HepG2 (cell line): ENCODE data around the gene SPHK1. TPM values are rescaled to one million over a fixed set of nuclear protein-coding genes. Genes with fewer than 3 reads are reported as not detected.
A peak's percentile ranks its signal among the peaks of the same experiment; 100 is the strongest.

ENCODE experiments used
- FIP1L1 ChIP-seq: fragments of 200-400 bp; formaldehyde crosslinking; IDR thresholded peaks from 2 replicates; pipeline ENCODE4 v1.6.1; 2018; ENCODE audit warnings: low read depth, mild to moderate bottlenecking, low read length, moderate library complexity, borderline replicate concordance; ENCODE audit not compliant: insufficient read depth
- FOSL2 ChIP-seq: sonication (generic); formaldehyde crosslinking; IDR thresholded peaks from 2 replicates; pipeline ENCODE4 v1.4.0; 2020; ENCODE audit warnings: missing genetic modification reagents
- GTF3A ChIP-seq: sonication (generic); formaldehyde crosslinking; conservative IDR thresholded peaks from 2 replicates; pipeline ENCODE4 v1.4.0; 2020; ENCODE audit warnings: mild to moderate bottlenecking, missing genetic modification reagents
- HDAC6 ChIP-seq: fragments of 200-600 bp; sonication (generic); IDR thresholded peaks from 2 replicates; pipeline ENCODE4 v1.7.0; 2017; ENCODE audit warnings: mild to moderate bottlenecking, antibody characterized with exemption, low read length, low read depth
- HMG20B ChIP-seq: conservative IDR thresholded peaks from 2 replicates; pipeline ENCODE4 v1.6.1; 2016; ENCODE audit warnings: missing genetic modification reagents, missing compliant biosample characterization
- HOXD1 ChIP-seq: sonication (generic); formaldehyde crosslinking; IDR thresholded peaks from 2 replicates; pipeline ENCODE4 v1.5.0; 2020; ENCODE audit warnings: missing genetic modification reagents
- MAFK ChIP-seq, 2 experiments: IDR thresholded peaks in 1 of 2; conservative IDR thresholded peaks in 1 of 2; 2 replicates each; pipeline ENCODE4 v1.6.1; 2011; ENCODE audit warnings: improper control_type of control experiment in 2 of 2, low read length in 2 of 2
- RNF2 ChIP-seq: fragments of 450-650 bp; conservative IDR thresholded peaks from 2 replicates; pipeline ENCODE4 v1.6.1; 2016; ENCODE audit warnings: low read depth
- SAP130 ChIP-seq: IDR thresholded peaks from 2 replicates; pipeline ENCODE4 v1.6.1; 2016; ENCODE audit warnings: low read depth
- ZMAT3 ChIP-seq: sonication (generic); formaldehyde crosslinking; conservative IDR thresholded peaks from 2 replicates; pipeline ENCODE4 v1.7.0; 2021; ENCODE audit warnings: missing genetic modification reagents
- ZNF230 ChIP-seq: sonication (generic); formaldehyde crosslinking; IDR thresholded peaks from 2 replicates; pipeline ENCODE4 v1.4.0; 2020; ENCODE audit warnings: mild to moderate bottlenecking, missing genetic modification reagents
- ZNF549 ChIP-seq: sonication (generic); formaldehyde crosslinking; IDR thresholded peaks from 2 replicates; pipeline ENCODE4 v1.5.0; 2020; ENCODE audit warnings: missing genetic modification reagents
- polyA plus RNA-seq, 8 experiments: library from polyadenylated mRNA; depleted of rRNA in 3 of 8; stranded (reverse) in 7 of 8; unstranded in 1 of 8; fragments of >200 nt; fragmentation: Illumina TruSeq in 4 of 8; extraction: Trizol in 4 of 8; gene quantifications; 2 replicates each; pipeline versions ENCODE4 v1.2.1 to v1.2.3, GENCODE V29; 2011 to 2016; ENCODE audit warnings: low read depth in 4 of 8, missing spikeins in 1 of 8, mixed read lengths in 1 of 8; ENCODE audit not compliant: insufficient read depth in 1 of 8
- total RNA-seq, 5 experiments: library from RNA; depleted of rRNA; stranded (reverse); fragments of >200 nt; fragmentation: Illumina TruSeq; extraction: Trizol; gene quantifications; 2 replicates each; pipeline ENCODE4 v1.2.3, GENCODE V29; 2016; ENCODE audit warnings: low read depth in 1 of 5
- TF ChIP-seq, protein P1 (sequence below): sonication (generic); formaldehyde crosslinking; IDR thresholded peaks from 2 replicates; pipeline ENCODE4 v1.8.0; 2022; ENCODE audit warnings: mild to moderate bottlenecking, missing genetic modification reagents, borderline replicate concordance
- TF ChIP-seq, protein P2 (sequence below): sonication (generic); formaldehyde crosslinking; IDR thresholded peaks from 2 replicates; pipeline ENCODE4 v1.8.1; 2022; ENCODE audit warnings: low read depth, mild to moderate bottlenecking, missing genetic modification reagents
- TF ChIP-seq, protein P3 (sequence below): sonication (generic); formaldehyde crosslinking; IDR thresholded peaks from 2 replicates; pipeline ENCODE4 v1.4.0; 2020; ENCODE audit warnings: missing genetic modification reagents
- TF ChIP-seq, protein P4 (sequence below): sonication (generic); formaldehyde crosslinking; IDR thresholded peaks from 2 replicates; pipeline ENCODE4 v1.8.0; 2022; ENCODE audit warnings: missing genetic modification reagents, mild to moderate bottlenecking, borderline replicate concordance

SPHK1 gene
- total and polyA plus RNA-seq, 2 of the 13 experiments (the other 11 are each of a cell fraction or from before 2014, with no cell fraction given), result 129 to 160 TPM

- TF ChIP-seq, protein P1, sequence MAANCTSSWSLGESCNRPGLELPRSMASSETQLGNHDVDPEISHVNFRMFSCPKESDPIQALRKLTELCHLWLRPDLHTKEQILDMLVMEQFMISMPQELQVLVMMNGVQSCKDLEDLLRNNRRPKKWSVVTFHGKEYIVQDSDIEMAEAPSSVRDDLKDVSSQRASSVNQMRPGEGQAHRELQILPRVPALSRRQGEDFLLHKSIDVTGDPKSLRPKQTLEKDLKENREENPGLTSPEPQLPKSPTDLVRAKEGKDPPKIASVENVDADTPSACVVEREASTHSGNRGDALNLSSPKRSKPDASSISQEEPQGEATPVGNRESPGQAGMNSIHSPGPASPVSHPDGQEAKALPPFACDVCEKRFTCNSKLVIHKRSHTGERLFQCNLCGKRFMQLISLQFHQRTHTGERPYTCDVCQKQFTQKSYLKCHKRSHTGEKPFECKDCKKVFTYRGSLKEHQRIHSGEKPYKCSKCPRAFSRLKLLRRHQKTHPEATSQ (CRISPR knock-in tag), result peak; percentile 84; the same call in 1 of the 2 replicates
- TF ChIP-seq ZNF549 (CRISPR knock-in tag) (no peak), HDAC6 (no peak), MAFK (conservative IDR thresholded peaks at IDR 0.05 in 1 of 2, IDR thresholded peaks at IDR 0.05 in 1 of 2; ENCODE audit: low read length in 2 of 2) (no peak), GTF3A (no peak; the same call in 1 of the 2 replicates), ZNF230 (CRISPR knock-in tag) (peak; percentile 81; the same call in 1 of the 2 replicates), ZMAT3 (CRISPR knock-in tag) (no peak), RNF2 (no peak), HOXD1 (CRISPR knock-in tag) (peak; percentile 76; the same call in 1 of the 2 replicates), FIP1L1 (no peak), HMG20B (CRISPR knock-in tag) (peak; percentile 69), SAP130 (CRISPR knock-in tag) (peak; percentile 94), FOSL2 (CRISPR knock-in tag) (peak; percentile 77)
- TF ChIP-seq, protein P2, sequence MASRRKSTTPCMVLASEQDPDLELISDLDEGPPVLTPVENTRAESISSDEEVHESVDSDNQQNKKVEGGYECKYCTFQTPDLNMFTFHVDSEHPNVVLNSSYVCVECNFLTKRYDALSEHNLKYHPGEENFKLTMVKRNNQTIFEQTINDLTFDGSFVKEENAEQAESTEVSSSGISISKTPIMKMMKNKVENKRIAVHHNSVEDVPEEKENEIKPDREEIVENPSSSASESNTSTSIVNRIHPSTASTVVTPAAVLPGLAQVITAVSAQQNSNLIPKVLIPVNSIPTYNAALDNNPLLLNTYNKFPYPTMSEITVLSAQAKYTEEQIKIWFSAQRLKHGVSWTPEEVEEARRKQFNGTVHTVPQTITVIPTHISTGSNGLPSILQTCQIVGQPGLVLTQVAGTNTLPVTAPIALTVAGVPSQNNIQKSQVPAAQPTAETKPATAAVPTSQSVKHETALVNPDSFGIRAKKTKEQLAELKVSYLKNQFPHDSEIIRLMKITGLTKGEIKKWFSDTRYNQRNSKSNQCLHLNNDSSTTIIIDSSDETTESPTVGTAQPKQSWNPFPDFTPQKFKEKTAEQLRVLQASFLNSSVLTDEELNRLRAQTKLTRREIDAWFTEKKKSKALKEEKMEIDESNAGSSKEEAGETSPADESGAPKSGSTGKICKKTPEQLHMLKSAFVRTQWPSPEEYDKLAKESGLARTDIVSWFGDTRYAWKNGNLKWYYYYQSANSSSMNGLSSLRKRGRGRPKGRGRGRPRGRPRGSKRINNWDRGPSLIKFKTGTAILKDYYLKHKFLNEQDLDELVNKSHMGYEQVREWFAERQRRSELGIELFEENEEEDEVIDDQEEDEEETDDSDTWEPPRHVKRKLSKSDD (CRISPR knock-in tag), result 0 out of 2 replicates have a peak, but pooled peaks have one; percentile 54
- TF ChIP-seq, protein P3, sequence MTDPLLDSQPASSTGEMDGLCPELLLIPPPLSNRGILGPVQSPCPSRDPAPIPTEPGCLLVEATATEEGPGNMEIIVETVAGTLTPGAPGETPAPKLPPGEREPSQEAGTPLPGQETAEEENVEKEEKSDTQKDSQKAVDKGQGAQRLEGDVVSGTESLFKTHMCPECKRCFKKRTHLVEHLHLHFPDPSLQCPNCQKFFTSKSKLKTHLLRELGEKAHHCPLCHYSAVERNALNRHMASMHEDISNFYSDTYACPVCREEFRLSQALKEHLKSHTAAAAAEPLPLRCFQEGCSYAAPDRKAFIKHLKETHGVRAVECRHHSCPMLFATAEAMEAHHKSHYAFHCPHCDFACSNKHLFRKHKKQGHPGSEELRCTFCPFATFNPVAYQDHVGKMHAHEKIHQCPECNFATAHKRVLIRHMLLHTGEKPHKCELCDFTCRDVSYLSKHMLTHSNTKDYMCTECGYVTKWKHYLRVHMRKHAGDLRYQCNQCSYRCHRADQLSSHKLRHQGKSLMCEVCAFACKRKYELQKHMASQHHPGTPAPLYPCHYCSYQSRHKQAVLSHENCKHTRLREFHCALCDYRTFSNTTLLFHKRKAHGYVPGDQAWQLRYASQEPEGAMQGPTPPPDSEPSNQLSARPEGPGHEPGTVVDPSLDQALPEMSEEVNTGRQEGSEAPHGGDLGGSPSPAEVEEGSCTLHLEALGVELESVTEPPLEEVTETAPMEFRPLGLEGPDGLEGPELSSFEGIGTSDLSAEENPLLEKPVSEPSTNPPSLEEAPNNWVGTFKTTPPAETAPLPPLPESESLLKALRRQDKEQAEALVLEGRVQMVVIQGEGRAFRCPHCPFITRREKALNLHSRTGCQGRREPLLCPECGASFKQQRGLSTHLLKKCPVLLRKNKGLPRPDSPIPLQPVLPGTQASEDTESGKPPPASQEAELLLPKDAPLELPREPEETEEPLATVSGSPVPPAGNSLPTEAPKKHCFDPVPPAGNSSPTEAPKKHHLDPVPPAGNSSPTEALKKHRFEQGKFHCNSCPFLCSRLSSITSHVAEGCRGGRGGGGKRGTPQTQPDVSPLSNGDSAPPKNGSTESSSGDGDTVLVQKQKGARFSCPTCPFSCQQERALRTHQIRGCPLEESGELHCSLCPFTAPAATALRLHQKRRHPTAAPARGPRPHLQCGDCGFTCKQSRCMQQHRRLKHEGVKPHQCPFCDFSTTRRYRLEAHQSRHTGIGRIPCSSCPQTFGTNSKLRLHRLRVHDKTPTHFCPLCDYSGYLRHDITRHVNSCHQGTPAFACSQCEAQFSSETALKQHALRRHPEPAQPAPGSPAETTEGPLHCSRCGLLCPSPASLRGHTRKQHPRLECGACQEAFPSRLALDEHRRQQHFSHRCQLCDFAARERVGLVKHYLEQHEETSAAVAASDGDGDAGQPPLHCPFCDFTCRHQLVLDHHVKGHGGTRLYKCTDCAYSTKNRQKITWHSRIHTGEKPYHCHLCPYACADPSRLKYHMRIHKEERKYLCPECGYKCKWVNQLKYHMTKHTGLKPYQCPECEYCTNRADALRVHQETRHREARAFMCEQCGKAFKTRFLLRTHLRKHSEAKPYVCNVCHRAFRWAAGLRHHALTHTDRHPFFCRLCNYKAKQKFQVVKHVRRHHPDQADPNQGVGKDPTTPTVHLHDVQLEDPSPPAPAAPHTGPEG, result no peak
- TF ChIP-seq, protein P4, sequence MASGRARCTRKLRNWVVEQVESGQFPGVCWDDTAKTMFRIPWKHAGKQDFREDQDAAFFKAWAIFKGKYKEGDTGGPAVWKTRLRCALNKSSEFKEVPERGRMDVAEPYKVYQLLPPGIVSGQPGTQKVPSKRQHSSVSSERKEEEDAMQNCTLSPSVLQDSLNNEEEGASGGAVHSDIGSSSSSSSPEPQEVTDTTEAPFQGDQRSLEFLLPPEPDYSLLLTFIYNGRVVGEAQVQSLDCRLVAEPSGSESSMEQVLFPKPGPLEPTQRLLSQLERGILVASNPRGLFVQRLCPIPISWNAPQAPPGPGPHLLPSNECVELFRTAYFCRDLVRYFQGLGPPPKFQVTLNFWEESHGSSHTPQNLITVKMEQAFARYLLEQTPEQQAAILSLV, result no peak; the same call in 1 of the 2 replicates
These were observed 7.9 kb upstream of the SPHK1 start (continued) for GRCh38 chr17:76376318-76377133.
